WI38 (cell line): ENCODE measurements around the gene GPR176.

Experiments used
- H3K4me3 ChIP-seq: 2 replicates; pipeline ENCODE4 v1.5.1; 2011; ENCODE audit warnings: low read depth, mild to moderate bottlenecking, control low read depth, low read length
- TF ChIP-seq, protein P1 (sequence below): IDR thresholded peaks from 2 replicates; pipeline ENCODE4 v1.5.1; 2012; ENCODE audit warnings: low read depth, mild to moderate bottlenecking, control low read depth, low read length

The GPR176 gene

DNA sequence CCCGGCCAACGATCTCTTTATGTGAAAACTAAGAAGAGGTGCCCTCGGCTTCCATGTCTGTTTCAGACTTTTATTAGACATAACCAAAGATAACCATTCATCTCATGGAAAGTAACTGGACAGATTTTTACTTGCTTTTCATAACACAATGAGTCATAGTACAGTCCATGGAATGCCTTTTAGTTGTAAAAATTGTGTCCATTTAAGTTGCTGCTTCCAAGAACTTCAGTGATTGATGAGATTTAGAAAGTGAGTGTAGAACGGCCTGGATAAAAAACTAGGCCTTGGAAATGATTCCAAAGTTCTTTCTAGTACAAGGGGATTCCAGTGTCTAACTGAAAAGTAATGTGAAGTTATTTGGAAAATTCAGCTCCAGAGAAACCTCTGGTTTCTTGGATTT lies 24.7 kb upstream of the GPR176 start:
- TF ChIP-seq, protein P1, sequence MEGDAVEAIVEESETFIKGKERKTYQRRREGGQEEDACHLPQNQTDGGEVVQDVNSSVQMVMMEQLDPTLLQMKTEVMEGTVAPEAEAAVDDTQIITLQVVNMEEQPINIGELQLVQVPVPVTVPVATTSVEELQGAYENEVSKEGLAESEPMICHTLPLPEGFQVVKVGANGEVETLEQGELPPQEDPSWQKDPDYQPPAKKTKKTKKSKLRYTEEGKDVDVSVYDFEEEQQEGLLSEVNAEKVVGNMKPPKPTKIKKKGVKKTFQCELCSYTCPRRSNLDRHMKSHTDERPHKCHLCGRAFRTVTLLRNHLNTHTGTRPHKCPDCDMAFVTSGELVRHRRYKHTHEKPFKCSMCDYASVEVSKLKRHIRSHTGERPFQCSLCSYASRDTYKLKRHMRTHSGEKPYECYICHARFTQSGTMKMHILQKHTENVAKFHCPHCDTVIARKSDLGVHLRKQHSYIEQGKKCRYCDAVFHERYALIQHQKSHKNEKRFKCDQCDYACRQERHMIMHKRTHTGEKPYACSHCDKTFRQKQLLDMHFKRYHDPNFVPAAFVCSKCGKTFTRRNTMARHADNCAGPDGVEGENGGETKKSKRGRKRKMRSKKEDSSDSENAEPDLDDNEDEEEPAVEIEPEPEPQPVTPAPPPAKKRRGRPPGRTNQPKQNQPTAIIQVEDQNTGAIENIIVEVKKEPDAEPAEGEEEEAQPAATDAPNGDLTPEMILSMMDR = no peak
- H3K4me3 ChIP-seq = no peak overlapping the region

DNA sequence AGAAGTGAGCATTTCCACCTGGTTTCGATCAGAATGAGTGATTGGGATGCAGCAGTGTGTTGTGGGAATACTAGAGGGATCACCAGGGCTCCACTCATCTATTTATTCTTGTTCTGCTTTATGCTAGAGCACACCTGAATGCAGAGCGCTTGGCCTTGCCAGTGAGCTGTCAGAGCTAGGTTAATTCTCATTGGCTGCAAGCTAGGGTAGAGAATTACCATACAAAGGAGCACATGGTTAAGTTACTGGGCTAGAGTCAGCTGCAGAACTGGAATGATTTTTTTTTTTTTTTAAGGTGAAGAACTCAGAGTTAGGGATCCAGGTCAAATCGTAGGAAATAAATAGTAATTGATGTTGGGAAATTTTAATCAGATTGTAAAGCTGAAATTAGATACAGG lies 22.7 kb upstream of the GPR176 start:
- H3K4me3 ChIP-seq = no peak overlapping the region
- TF ChIP-seq, protein P1 = no peak

DNA sequence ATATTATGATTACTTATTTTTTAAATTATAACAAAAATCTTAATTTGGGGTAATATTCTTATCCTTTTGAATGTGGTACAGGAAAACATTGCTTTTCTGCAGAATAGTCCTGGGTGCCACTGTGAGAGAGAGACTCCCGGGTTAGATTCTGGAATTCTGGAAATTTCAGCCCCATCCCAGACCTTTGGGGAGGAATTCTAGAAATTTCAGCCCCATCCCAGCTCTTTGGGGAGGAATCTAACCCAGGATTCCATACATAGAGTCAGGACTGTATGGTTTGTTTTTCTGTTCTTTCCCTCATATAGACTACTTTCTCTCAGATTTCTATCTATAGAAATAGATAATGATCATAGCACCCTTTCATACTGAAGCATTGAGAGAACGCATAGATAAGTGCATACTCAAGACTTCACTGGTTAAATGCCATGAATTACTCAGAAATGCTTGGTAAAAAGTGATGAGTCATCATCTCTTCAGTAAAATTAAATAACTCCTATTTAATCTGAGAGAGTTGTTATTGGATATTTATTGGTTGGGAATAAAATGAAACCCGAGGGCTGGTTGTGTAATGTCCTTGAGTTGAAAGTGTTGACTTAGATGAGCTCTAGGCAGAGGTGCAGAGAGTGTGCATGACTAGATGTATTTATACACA lies 22.2 kb upstream of the GPR176 start:
- TF ChIP-seq, protein P1 = no peak
- no peak overlapping the region for H3K4me3 ChIP-seq

DNA sequence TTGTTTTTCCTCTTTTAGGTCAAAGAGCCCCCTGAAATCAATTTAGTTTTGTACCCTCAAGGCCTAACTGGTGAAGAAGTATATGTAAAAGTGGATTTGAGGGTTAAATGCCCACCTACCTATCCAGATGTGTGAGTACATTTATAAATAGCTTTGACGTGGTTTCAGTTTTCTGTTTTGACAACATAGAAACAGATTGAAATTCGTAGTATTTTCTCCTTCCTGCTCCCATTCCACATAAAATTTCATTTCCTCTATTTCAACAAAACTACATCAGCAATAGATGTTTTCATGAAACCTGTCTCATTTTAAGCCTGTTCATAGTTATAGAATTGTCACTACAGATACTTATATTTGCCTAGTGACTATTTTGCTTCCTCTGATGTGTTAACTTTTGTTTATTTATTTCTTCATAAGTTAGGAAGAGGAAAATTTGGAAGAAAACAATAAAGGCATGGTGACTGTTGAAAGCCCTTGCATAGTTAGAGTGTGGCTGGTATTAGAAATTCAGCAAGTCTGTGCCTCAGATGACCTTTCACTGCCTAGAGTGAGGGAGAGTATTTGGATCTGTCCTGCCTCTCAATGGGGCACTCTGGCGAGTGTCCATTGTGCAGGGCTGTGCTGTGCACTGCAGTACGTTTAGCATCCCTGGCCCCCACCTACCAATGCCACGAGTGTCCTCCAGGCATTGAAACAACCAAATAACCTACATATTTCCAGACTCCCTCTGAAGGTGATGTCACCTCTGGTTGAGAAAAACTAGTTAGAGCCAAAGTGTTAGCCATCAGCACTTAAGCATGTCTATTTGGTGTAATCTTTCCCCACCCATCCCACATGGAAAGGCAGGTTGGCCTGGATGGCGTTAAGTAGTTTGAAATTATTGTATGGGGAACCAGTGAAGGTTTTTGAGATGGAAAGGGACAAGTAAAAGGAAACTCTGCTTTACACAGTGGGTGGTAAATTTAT lies 19.7 kb upstream of the GPR176 start:
- TF ChIP-seq, protein P1 = no peak

DNA sequence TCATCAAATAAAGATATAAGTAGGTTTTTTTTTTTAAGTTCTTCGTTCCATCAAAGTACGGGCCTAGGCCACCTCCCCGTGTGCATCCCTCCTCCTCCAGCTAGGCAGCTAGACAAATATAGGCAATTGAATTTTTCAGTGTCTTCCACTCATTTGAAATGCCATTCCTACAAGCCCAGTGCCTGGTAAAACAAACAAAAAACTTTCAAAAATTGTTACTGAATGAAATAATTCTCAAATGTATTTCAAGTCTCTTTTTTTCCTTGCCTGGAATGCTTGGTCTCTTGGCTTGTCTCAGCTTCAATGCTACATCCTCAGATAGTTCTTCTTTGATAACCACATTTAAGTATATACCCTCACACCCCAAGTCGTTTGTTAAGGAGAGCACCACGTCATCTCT lies 17.6 kb upstream of the GPR176 start:
- TF ChIP-seq, protein P1 = no peak
- H3K4me3 ChIP-seq = no peak overlapping the region

More for the DNA sequence above, 19.7 kb upstream of the GPR176 start:
- H3K4me3 ChIP-seq = no peak overlapping the region

DNA sequence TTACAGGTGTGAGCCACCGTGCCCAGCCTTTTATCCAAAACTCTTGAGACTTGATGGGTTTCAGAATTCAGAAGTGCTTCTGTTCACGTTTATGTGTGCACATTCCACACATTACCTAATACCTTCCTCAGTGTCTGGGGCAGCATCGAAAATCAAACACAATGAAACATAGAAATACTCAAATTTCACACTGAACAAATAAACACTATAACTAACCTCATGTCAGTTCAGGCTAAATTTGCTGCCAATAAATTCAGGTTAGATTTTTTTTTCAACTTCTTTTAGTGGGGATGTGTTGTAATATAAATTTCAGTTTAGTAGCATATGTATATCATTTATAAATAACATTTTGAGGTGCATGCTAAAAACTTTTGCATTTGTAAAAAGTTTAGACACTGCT lies 16.6 kb upstream of the GPR176 start:
- H3K4me3 ChIP-seq = no peak overlapping the region

More for the DNA sequence above, 16.6 kb upstream of the GPR176 start:
- TF ChIP-seq, protein P1 = no peak
